Keratinocyte (primary cell): ENCODE results near the gene ERMP1. TPM values are rescaled to one million over a fixed set of nuclear protein-coding genes. Genes with fewer than 3 reads are reported as not detected.

Source experiments
- DNase-seq: peaks from one replicate; pipeline ENCODE4 v3.0.0-alpha.2; 2011; ENCODE audit warnings: low read depth, missing footprints, low spot score
- FAIRE-seq: peaks from 2 replicates; lab custom pipeline; 2011; peaks lifted over from hg19 to GRCh38; lab: Jason Lieb, UNC
- H2AFZ ChIP-seq: 2 replicates; pipeline ENCODE4 v1.6.0; 2012; ENCODE audit warnings: low read length, control low read depth, inconsistent platforms; ENCODE audit not compliant: control insufficient read depth
- H3K27ac ChIP-seq: 2 replicates; pipeline ENCODE4 v1.5.1; 2011; ENCODE audit warnings: low read length; ENCODE audit not compliant: control insufficient read depth, insufficient read depth
- H3K27me3 ChIP-seq: 3 replicates; pipeline ENCODE4 v1.6.0; 2011; ENCODE audit warnings: low read length; ENCODE audit not compliant: control insufficient read depth, insufficient read depth; ENCODE audit errors: extremely low read depth
- H3K36me3 ChIP-seq, 2 experiments: 2 replicates in 1 of 2; 3 replicates in 1 of 2; pipeline ENCODE4 v1.5.1; 2011; ENCODE audit warnings: low read length in 2 of 2, mild to moderate bottlenecking in 1 of 2; ENCODE audit not compliant: control insufficient read depth in 2 of 2, insufficient read depth in 2 of 2; ENCODE audit errors: extremely low read depth in 1 of 2
- H3K4me1 ChIP-seq: 3 replicates; pipeline ENCODE4 v1.5.1; 2011; ENCODE audit warnings: low read length; ENCODE audit not compliant: control insufficient read depth, insufficient read depth; ENCODE audit errors: extremely low read depth
- H3K4me2 ChIP-seq: 3 replicates; pipeline ENCODE4 v1.6.0; 2011; ENCODE audit warnings: low read depth, low read length; ENCODE audit not compliant: control insufficient read depth, insufficient read depth; ENCODE audit errors: extremely low read depth
- H3K4me3 ChIP-seq, 3 experiments: fragments of 200-600 bp in 1 of 3; sonication (generic) in 1 of 3; 2 replicates in 2 of 3; 3 replicates in 1 of 3; pipeline ENCODE4 v1.5.1; 2011 to 2016; ENCODE audit warnings: low read length in 3 of 3, mild to moderate bottlenecking in 3 of 3, control low read depth in 2 of 3, inconsistent platforms in 1 of 3, low read depth in 1 of 3, mixed read lengths in 1 of 3, mixed run types in 1 of 3, moderate library complexity in 1 of 3; ENCODE audit not compliant: control insufficient read depth in 2 of 3, insufficient read depth in 2 of 3; ENCODE audit errors: extremely low read depth in 1 of 3
- H3K79me2 ChIP-seq: 2 replicates; pipeline ENCODE4 v1.6.0; 2012; ENCODE audit warnings: low read length; ENCODE audit not compliant: control insufficient read depth, insufficient read depth
- H3K9ac ChIP-seq: 3 replicates; pipeline ENCODE4 v1.6.0; 2011; ENCODE audit warnings: low read length; ENCODE audit not compliant: control insufficient read depth, insufficient read depth; ENCODE audit errors: extremely low read depth
- H3K9me1 ChIP-seq: 3 replicates; pipeline ENCODE4 v1.6.0; 2011; ENCODE audit warnings: low read length; ENCODE audit not compliant: control insufficient read depth, insufficient read depth; ENCODE audit errors: extremely low read depth
- H3K9me3 ChIP-seq: 2 replicates; pipeline ENCODE4 v1.5.1; 2012; ENCODE audit warnings: low read depth, low read length; ENCODE audit not compliant: control insufficient read depth
- H4K20me1 ChIP-seq: 3 replicates; pipeline ENCODE4 v1.6.0; 2011; ENCODE audit warnings: low read length; ENCODE audit not compliant: control insufficient read depth, insufficient read depth; ENCODE audit errors: extremely low read depth
- CTCF ChIP-seq, 3 experiments: IDR thresholded peaks in 1 of 3; conservative IDR thresholded peaks in 1 of 3; optimal IDR thresholded peaks in 1 of 3; 2 replicates in 2 of 3; 3 replicates in 1 of 3; pipeline versions ENCODE3 to v1.5.1; 2011; ENCODE audit warnings: low read length in 3 of 3, mild to moderate bottlenecking in 3 of 3, moderate library complexity in 2 of 3, control low read depth in 1 of 3, inconsistent platforms in 1 of 3; ENCODE audit not compliant: insufficient read depth in 2 of 3; ENCODE audit errors: extremely low read depth in 1 of 3
- EZH2 ChIP-seq: IDR thresholded peaks from one replicate; pipeline ENCODE4 v1.6.1; 2012; ENCODE audit warnings: inconsistent platforms, mild to moderate bottlenecking, low read length, moderate library complexity
- dilution Hi-C: fragments of 300-500 bp; cut with MboI; formaldehyde crosslinking; loops from one replicate; pipeline ENCODE4 v1.7.0; 2020; ENCODE audit warnings: low sequenced_read_pairs; ENCODE audit not compliant: extremely low pct_ligation_motif_present
- polyA plus RNA-seq, 5 experiments: library from polyadenylated mRNA; depleted of rRNA in 3 of 5; stranded (reverse) in 3 of 5; stranded (forward) in 1 of 5; unstranded in 1 of 5; fragments of >200 nt; gene quantifications; 1 replicate in 1 of 5; 2 replicates in 3 of 5; 3 replicates in 1 of 5; pipeline versions ENCODE4 v1.2.1 to v1.2.3, GENCODE V29; 2011 to 2012; ENCODE audit warnings: missing spikeins in 2 of 5, low read depth in 1 of 5, low replicate concordance in 1 of 5

ERMP1 gene
- polyA plus RNA-seq, 1 donor (not counting 4 experiments of a cell fraction or from before 2014, with no cell fraction given) = 27.0 TPM

- Histone ChIP-seq H3K79me2 (no peaks in the 10 kb centered on the region), H3K36me3 (no peaks in the 10 kb centered on the region), H2AFZ (no peak overlapping the region), H3K4me2 (no peak overlapping the region), H3K27ac (no peak overlapping the region), H3K9ac (no peak overlapping the region), H3K4me3 (no peak overlapping the region), H3K27me3 (no peaks in the 10 kb centered on the region), H3K4me1 (no peaks in the 10 kb centered on the region), H3K9me1 (no peaks in the 10 kb centered on the region), H4K20me1 (no peaks in the 10 kb centered on the region), H3K9me3 (no peaks in the 10 kb centered on the region)
- FAIRE-seq (no peak), DNase-seq (no peak)
- TF ChIP-seq CTCF (optimal IDR thresholded peaks at IDR 0.05 in 1 of 3, IDR thresholded peaks at IDR 0.05 in 1 of 3, conservative IDR thresholded peaks at IDR 0.05 in 1 of 3; ENCODE audit: extremely low read depth in 1 of 3, insufficient read depth in 2 of 3, low read length in 3 of 3) (no peak), EZH2 (no peak)
- dilution Hi-C loops = no loop called here
Measured at GRCh38 chr9:5863092-5863746, 30.3 kb upstream of the ERMP1 start.

- DNase-seq (no peak), FAIRE-seq (no peak)
- Histone ChIP-seq H3K27me3 (no peaks in the 10 kb centered on the region), H2AFZ (no peak overlapping the region), H3K9ac (no peak overlapping the region), H3K4me2 (no peak overlapping the region), H3K4me1 (no peaks in the 10 kb centered on the region), H3K9me1 (no peaks in the 10 kb centered on the region), H3K27ac (no peak overlapping the region), H3K36me3 (no peaks in the 10 kb centered on the region), H3K4me3 (no peak overlapping the region), H3K9me3 (no peaks in the 10 kb centered on the region), H3K79me2 (no peaks in the 10 kb centered on the region), H4K20me1 (no peaks in the 10 kb centered on the region)
- TF ChIP-seq CTCF (optimal IDR thresholded peaks at IDR 0.05 in 1 of 3, IDR thresholded peaks at IDR 0.05 in 1 of 3, conservative IDR thresholded peaks at IDR 0.05 in 1 of 3; ENCODE audit: extremely low read depth in 1 of 3, insufficient read depth in 2 of 3, low read length in 3 of 3) (no peak), EZH2 (no peak)
- dilution Hi-C loops = no loop called here
Measured at GRCh38 chr9:5858833-5859232, 25.9 kb upstream of the ERMP1 start.
